Measurements from ENCODE around the gene CSF2RB. TPM values are rescaled to one million over a fixed set of nuclear protein-coding genes. Genes with fewer than 3 reads are reported as not detected.

The CSF2RB gene
- total RNA-seq, 1 donor from 2014 or later: 4.2 TPM

DNA sequence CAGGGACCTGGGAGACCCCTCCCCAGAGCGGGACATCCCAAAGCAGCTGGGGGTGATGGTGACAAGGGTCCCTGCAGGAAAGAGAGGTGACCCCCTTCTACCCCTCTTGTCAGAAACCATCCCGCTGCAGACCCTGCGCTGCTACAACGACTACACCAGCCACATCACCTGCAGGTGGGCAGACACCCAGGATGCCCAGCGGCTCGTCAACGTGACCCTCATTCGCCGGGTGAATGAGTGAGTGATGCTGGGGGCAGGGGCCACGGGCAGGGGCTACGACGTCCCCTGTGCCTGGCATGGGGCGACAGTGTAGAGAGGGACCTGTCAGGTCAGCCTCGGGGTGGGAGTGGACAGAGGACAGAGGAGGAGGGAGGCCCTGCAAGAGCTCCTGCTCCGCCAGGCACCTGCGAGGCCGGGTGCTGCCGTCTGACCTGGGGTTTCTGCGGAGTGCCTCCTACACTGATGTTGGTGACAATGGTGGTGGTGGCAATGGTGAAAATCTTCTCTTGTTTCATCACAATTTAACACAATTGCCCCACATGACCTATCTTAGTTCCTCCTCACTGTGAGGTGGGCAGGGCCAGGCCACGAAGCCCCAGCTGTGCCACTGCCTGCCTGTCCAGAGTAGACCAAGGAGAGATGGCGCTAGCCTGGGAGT is 9.8 kb downstream of the CSF2RB start:
- DNase-seq (ENCODE audit: extremely low spot score in 2 of 2): no peak

DNA sequence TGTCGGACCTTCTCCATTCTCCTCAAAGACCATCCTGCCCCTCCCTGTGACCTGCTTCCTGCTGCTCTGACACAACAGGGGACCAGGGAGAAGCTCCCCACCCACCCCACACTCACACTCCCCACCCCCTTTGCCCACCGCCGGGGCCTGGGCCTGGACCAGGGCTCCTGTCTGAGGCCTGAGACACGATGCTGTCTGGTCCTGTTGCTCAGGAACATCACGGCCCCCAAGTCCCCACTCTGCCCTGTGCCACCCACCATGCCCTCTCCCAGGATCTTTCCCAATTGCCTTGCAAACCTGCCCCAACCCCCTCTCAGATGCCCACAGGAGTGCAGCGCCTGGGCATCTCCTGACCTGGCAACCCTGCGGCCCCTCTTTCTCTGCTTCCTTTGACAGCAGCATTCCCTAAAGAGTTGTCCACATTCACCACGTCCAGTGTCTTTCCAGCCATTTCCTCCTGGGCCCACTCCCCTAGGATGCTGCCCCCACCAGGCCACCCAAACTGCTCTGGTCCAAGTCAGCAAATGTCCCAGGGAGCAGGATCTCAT is 10.8 kb downstream of the CSF2RB start:
- Histone ChIP-seq H3K9me3 (no peaks in the 10 kb centered on the region), H3K4me1 (peaks cover 13% of the 10 kb centered on the region), H3K4me3 (no peak overlapping the region), H3K27me3 (no peaks in the 10 kb centered on the region), H3K27ac (no peak overlapping the region), H3K36me3 (no peaks in the 10 kb centered on the region)
- no peak for DNase-seq (ENCODE audit: extremely low spot score in 2 of 2)
- intact Hi-C loops (cut with DNase I): no loop called here
- TF ChIP-seq POLR2A (IDR thresholded peaks at IDR 0.05) (no peak), POLR2AphosphoS5 (IDR thresholded peaks at IDR 0.05; ENCODE audit: insufficient read depth in 1 of 2, low read depth in 1 of 2) (no peak)
- TF ChIP-seq, protein P1, sequence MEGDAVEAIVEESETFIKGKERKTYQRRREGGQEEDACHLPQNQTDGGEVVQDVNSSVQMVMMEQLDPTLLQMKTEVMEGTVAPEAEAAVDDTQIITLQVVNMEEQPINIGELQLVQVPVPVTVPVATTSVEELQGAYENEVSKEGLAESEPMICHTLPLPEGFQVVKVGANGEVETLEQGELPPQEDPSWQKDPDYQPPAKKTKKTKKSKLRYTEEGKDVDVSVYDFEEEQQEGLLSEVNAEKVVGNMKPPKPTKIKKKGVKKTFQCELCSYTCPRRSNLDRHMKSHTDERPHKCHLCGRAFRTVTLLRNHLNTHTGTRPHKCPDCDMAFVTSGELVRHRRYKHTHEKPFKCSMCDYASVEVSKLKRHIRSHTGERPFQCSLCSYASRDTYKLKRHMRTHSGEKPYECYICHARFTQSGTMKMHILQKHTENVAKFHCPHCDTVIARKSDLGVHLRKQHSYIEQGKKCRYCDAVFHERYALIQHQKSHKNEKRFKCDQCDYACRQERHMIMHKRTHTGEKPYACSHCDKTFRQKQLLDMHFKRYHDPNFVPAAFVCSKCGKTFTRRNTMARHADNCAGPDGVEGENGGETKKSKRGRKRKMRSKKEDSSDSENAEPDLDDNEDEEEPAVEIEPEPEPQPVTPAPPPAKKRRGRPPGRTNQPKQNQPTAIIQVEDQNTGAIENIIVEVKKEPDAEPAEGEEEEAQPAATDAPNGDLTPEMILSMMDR (IDR thresholded peaks at IDR 0.05): no peak

More for the DNA sequence above, 9.8 kb downstream of the CSF2RB start:
- Histone ChIP-seq H3K4me3 (no peak overlapping the region), H3K9me3 (no peaks in the 10 kb centered on the region), H3K27ac (no peak overlapping the region), H3K27me3 (no peaks in the 10 kb centered on the region), H3K36me3 (no peaks in the 10 kb centered on the region), H3K4me1 (peaks cover 13% of the 10 kb centered on the region)
- TF ChIP-seq, protein P1 (IDR thresholded peaks at IDR 0.05): no peak
- no peak for TF ChIP-seq POLR2AphosphoS5 (IDR thresholded peaks at IDR 0.05; ENCODE audit: insufficient read depth in 1 of 2, low read depth in 1 of 2)
- no peak for TF ChIP-seq POLR2A (IDR thresholded peaks at IDR 0.05)
- intact Hi-C loops (cut with DNase I): no loop called here

DNA sequence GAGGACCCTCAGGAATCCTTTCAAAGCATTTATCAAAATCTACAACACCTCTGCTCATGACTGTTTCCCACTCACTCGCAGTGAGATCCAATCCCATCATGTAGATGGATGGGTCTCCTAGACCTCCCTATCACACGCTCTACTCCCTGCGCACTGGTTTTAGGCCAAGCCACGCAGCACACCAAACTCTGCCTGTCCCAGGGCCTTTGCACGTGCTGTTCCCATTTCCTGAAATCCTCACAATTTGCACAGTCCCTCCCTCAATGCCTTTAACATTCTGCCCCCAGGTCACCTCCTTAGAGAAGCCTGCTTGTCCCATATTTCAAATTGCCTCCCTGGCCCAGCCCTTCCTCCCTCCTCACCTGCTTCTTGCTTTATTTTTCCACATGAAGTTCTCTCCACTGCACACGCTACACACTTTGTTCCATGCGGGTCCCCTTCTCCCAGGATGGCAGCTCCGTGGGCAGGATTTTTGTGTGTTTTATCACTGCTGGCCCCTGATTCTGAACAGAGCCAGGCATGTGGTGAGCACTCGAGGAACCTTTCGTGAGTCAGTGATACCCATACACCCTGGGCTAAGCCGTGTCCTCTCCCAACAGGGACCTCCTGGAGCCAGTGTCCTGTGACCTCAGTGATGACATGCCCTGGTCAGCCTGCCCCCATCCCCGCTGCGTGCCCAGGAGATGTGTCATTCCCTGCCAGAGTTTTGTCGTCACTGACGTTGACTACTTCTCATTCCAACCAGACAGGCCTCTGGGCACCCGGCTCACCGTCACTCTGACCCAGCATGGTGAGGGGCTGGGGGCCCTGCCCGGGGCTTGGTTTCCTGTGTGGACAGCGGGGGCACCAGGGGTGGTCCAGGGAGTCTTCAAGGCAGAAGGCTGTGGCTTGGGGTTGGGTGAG is 12.2 kb downstream of the CSF2RB start:
- TF ChIP-seq, protein P1 (IDR thresholded peaks at IDR 0.05): no peak
- no peak for TF ChIP-seq POLR2AphosphoS5 (IDR thresholded peaks at IDR 0.05; ENCODE audit: insufficient read depth in 1 of 2, low read depth in 1 of 2)
- no peak for TF ChIP-seq POLR2A (IDR thresholded peaks at IDR 0.05)
- no peaks in the 10 kb centered on the region for H3K9me3 ChIP-seq
- intact Hi-C loops (cut with DNase I): no loop called here
- no peaks in the 10 kb centered on the region for H3K36me3 ChIP-seq
- DNase-seq (ENCODE audit: extremely low spot score in 2 of 2): no peak
- H3K4me3 ChIP-seq: no peak overlapping the region
- H3K27ac ChIP-seq: no peak overlapping the region
- no peaks in the 10 kb centered on the region for H3K27me3 ChIP-seq
- H3K4me1 ChIP-seq: peaks cover 13% of the 10 kb centered on the region

DNA sequence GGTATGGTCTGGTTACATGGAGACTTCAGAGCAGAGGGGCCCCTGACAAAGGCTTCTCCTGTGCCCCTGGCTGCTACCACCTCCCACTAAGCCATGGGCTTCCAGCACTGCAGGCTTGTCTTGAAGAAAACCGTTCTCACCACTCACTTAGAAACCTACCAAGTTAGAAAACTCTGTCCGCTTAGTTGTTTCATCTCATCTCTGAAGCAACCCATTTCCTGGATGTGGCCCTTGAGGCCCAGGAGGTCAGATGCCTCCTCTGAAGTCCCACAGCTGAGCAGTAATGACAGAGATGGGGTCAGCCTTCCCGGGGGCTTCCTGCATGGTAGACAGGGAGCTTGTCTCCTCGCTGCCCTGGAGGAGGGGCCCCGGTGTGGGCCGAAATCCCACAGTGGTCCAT is 12.9 kb downstream of the CSF2RB start:
- Histone ChIP-seq H3K4me1 (peaks cover 13% of the 10 kb centered on the region), H3K4me3 (no peak overlapping the region), H3K36me3 (no peaks in the 10 kb centered on the region), H3K27me3 (no peaks in the 10 kb centered on the region), H3K27ac (no peak overlapping the region), H3K9me3 (no peaks in the 10 kb centered on the region)
- intact Hi-C loops (cut with DNase I): no loop called here
- no peak for TF ChIP-seq POLR2AphosphoS5 (IDR thresholded peaks at IDR 0.05; ENCODE audit: insufficient read depth in 1 of 2, low read depth in 1 of 2)
- TF ChIP-seq, protein P1 (IDR thresholded peaks at IDR 0.05): no peak
- no peak for TF ChIP-seq POLR2A (IDR thresholded peaks at IDR 0.05)
- DNase-seq (ENCODE audit: extremely low spot score in 2 of 2): no peak
